Astrocyte (in vitro differentiated cells and primary cell): ENCODE measurements around the gene RFTN1. TPM values are rescaled to one million over a fixed set of nuclear protein-coding genes. Genes with fewer than 3 reads are reported as not detected.

ENCODE experiments used
- DNase-seq: peaks from one replicate; pipeline ENCODE4 v3.0.0-alpha.2; 2010; ENCODE audit warnings: low read depth
- FAIRE-seq: peaks from 2 replicates; lab custom pipeline; 2011; peaks lifted over from hg19 to GRCh38; lab: Jason Lieb, UNC
- H2AFZ ChIP-seq: 2 replicates; pipeline ENCODE4 v1.6.0; 2012; ENCODE audit warnings: low read depth, low read length, inconsistent platforms
- H3K27ac ChIP-seq: 2 replicates; pipeline ENCODE4 v1.5.1; 2011; ENCODE audit warnings: low read depth, low read length, inconsistent platforms
- H3K27me3 ChIP-seq: 2 replicates; pipeline ENCODE4 v1.6.0; 2011; ENCODE audit warnings: low read length, inconsistent platforms; ENCODE audit not compliant: insufficient read depth
- H3K36me3 ChIP-seq: 2 replicates; pipeline ENCODE4 v1.5.1; 2011; ENCODE audit warnings: low read length, inconsistent platforms; ENCODE audit not compliant: insufficient read depth
- H3K4me1 ChIP-seq: 2 replicates; pipeline ENCODE4 v1.5.1; 2011; ENCODE audit warnings: low read length, inconsistent platforms; ENCODE audit not compliant: insufficient read depth
- H3K4me2 ChIP-seq: 2 replicates; pipeline ENCODE4 v1.6.0; 2012; ENCODE audit warnings: low read length, inconsistent platforms
- H3K4me3 ChIP-seq: 2 replicates; pipeline ENCODE4 v1.5.1; 2011; ENCODE audit warnings: low read depth, mild to moderate bottlenecking, low read length, inconsistent platforms; ENCODE audit not compliant: insufficient read depth
- H3K79me2 ChIP-seq: 2 replicates; pipeline ENCODE4 v1.6.0; 2012; ENCODE audit warnings: mild to moderate bottlenecking, low read length, inconsistent platforms; ENCODE audit not compliant: insufficient read depth
- H3K9ac ChIP-seq: 2 replicates; pipeline ENCODE4 v1.6.0; 2012; ENCODE audit warnings: mild to moderate bottlenecking, low read length, inconsistent platforms
- H3K9me3 ChIP-seq: 2 replicates; pipeline ENCODE4 v1.5.1; 2012; ENCODE audit warnings: low read depth, mild to moderate bottlenecking, low read length, inconsistent platforms; ENCODE audit not compliant: insufficient read depth
- H4K20me1 ChIP-seq: 2 replicates; pipeline ENCODE4 v1.6.0; 2012; ENCODE audit warnings: low read length, inconsistent platforms; ENCODE audit not compliant: insufficient read depth
- H3K27ac Mint-ChIP-seq: one replicate; pipeline ENCODE4 v1.8.0; 2021; ENCODE audit warnings: mild to moderate bottlenecking, mixed read lengths; ENCODE audit not compliant: unreplicated experiment
- H3K27me3 Mint-ChIP-seq: one replicate; pipeline ENCODE4 v1.8.0; 2021; ENCODE audit warnings: low read depth, mixed read lengths; ENCODE audit not compliant: unreplicated experiment
- H3K36me3 Mint-ChIP-seq: one replicate; pipeline ENCODE4 v1.8.0; 2021; ENCODE audit warnings: low read depth, mixed read lengths; ENCODE audit not compliant: unreplicated experiment
- H3K4me1 Mint-ChIP-seq: one replicate; pipeline ENCODE4 v1.8.0; 2021; ENCODE audit warnings: low read depth, mixed read lengths; ENCODE audit not compliant: unreplicated experiment
- H3K4me3 Mint-ChIP-seq: one replicate; pipeline ENCODE4 v1.8.0; 2021; ENCODE audit warnings: mild to moderate bottlenecking, moderate library complexity, mixed read lengths; ENCODE audit not compliant: unreplicated experiment
- H3K9me3 Mint-ChIP-seq: one replicate; pipeline ENCODE4 v1.8.0; 2021; ENCODE audit warnings: mild to moderate bottlenecking, mixed read lengths; ENCODE audit not compliant: unreplicated experiment
- CTCF ChIP-seq: IDR thresholded peaks from 2 replicates; pipeline ENCODE4 v1.5.1; 2011; ENCODE audit warnings: low read depth, mild to moderate bottlenecking, inconsistent platforms, low read length, moderate library complexity; ENCODE audit not compliant: insufficient read depth
- EZH2 ChIP-seq: IDR thresholded peaks from 2 replicates; pipeline ENCODE4 v1.6.1; 2012; ENCODE audit warnings: mild to moderate bottlenecking, low read length, inconsistent platforms; ENCODE audit not compliant: insufficient read depth
- total RNA-seq: library from RNA; stranded (reverse); gene quantifications from 2 replicates; pipeline ENCODE4 v1.2.1, GENCODE V29; 2021

Gene RFTN1
- total RNA-seq, 1 donor from 2014 or later: 49.5 TPM

- H4K20me1 ChIP-seq: peaks cover 17% of the 10 kb centered on the region
- peak; percentile 95 for FAIRE-seq
- H3K4me2 ChIP-seq: peak overlapping the region; percentile 65
- no peak overlapping the region for H2AFZ ChIP-seq
- H3K9ac ChIP-seq: no peak overlapping the region
- H3K27ac ChIP-seq: no peak overlapping the region
- H3K4me3 ChIP-seq: no peak overlapping the region
- DNase-seq: peak; percentile 76
- no peak overlapping the region for H3K4me3 Mint-ChIP-seq
- peaks cover 10% of the 10 kb centered on the region for H3K79me2 ChIP-seq
- no peaks in the 10 kb centered on the region for H3K4me1 ChIP-seq
- peaks cover 23% of the 10 kb centered on the region for H3K4me1 Mint-ChIP-seq
- peaks cover 44% of the 10 kb centered on the region for H3K36me3 Mint-ChIP-seq
- H3K27ac Mint-ChIP-seq: peak overlapping the region; percentile 13
- H3K9me3 ChIP-seq: no peaks in the 10 kb centered on the region
- no peaks in the 10 kb centered on the region for H3K27me3 Mint-ChIP-seq
- peaks cover 6% of the 10 kb centered on the region for H3K9me3 Mint-ChIP-seq
- TF ChIP-seq EZH2: no peak
- no peak for TF ChIP-seq CTCF
- H3K27me3 ChIP-seq: no peaks in the 10 kb centered on the region
- peaks cover 8% of the 10 kb centered on the region for H3K36me3 ChIP-seq
These were observed 180.5 kb downstream of the RFTN1 start for GRCh38 chr3:16332904-16333426.

DNA sequence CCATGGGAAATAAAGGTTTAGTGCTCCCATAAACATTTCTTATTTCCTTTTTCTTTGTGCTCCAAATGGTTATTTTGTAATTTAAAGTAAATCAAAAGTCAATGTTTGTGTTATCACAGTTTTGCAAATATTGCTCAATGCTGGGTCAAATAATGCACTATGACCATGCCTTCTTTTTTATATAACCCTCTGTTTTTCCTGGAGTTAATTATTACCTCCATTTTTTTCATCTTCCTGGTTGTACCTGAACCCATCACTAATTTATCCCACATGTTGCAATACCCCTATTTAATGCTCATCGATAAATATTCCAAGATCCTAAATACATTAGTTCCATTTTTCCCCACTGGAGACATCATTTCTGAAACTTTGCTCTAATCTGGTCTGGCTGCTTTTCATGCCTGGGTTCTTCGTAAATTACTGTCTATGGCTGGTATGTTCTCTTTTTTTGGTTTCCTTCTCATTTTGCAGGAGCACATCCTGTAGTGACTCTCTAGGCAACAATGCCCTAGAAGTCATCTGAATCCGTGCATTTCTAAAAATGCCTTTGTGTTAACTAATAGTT lies 182.1 kb downstream of the RFTN1 start:
- TF ChIP-seq EZH2 (no peak), CTCF (no peak)

DNA sequence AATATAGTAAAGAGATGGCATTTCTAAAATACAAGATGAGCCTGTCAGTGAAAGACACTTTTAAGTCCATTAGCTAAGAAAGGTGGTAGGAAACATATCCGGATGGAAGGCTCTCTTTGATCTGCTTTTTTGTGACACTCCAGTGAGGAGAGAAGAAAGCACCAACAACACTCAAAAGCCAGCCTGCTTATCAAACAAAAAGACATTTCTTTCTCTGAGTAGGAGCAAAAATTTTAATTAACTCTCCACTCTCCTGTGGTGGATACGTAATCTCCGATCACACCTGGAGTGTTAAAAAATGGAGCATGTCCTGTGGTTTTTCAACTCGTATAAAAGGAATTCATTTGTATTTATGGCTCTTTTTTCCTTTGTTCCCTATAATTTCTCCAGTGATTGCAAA lies 183.1 kb downstream of the RFTN1 start:
- Histone ChIP-seq H3K4me2 (no peak overlapping the region), H3K27ac (no peak overlapping the region), H3K9me3 (no peaks in the 10 kb centered on the region), H3K4me1 (no peaks in the 10 kb centered on the region), H3K79me2 (peaks cover 4% of the 10 kb centered on the region), H3K4me3 (no peak overlapping the region), H3K9ac (no peak overlapping the region), H3K27me3 (no peaks in the 10 kb centered on the region), H2AFZ (no peak overlapping the region), H3K36me3 (peaks cover 8% of the 10 kb centered on the region), H4K20me1 (peaks cover 19% of the 10 kb centered on the region)
- no peak overlapping the region for H3K4me3 Mint-ChIP-seq
- no peaks in the 10 kb centered on the region for H3K27me3 Mint-ChIP-seq
- peaks cover 40% of the 10 kb centered on the region for H3K36me3 Mint-ChIP-seq
- no peak for TF ChIP-seq EZH2
- TF ChIP-seq CTCF: no peak
- FAIRE-seq (no peak), DNase-seq (no peak)
- H3K4me1 Mint-ChIP-seq: peaks cover 20% of the 10 kb centered on the region
- H3K9me3 Mint-ChIP-seq: peaks cover 6% of the 10 kb centered on the region
- H3K27ac Mint-ChIP-seq: no peak overlapping the region

More for the DNA sequence above, 182.1 kb downstream of the RFTN1 start:
- Histone ChIP-seq H3K4me1 (no peaks in the 10 kb centered on the region), H3K27me3 (no peaks in the 10 kb centered on the region), H3K9ac (no peak overlapping the region), H4K20me1 (peaks cover 15% of the 10 kb centered on the region), H3K27ac (no peak overlapping the region), H3K79me2 (peaks cover 4% of the 10 kb centered on the region), H3K4me2 (no peak overlapping the region), H2AFZ (no peak overlapping the region), H3K9me3 (no peaks in the 10 kb centered on the region), H3K36me3 (peaks cover 8% of the 10 kb centered on the region), H3K4me3 (no peak overlapping the region)
- no peak for DNase-seq
- Mint-ChIP-seq H3K4me3 (no peak overlapping the region), H3K27me3 (no peaks in the 10 kb centered on the region), H3K9me3 (peaks cover 6% of the 10 kb centered on the region), H3K27ac (no peak overlapping the region), H3K36me3 (peaks cover 45% of the 10 kb centered on the region), H3K4me1 (peaks cover 20% of the 10 kb centered on the region)
- FAIRE-seq: no peak
